ENCODE results near the gene BCL2L13.
"Not testable (repeated sequence)": the region's sequence is repeated elsewhere in the genome, so short reads cannot be mapped to it uniquely, and the experiment has no call there.

BCL2L13 gene

DNA sequence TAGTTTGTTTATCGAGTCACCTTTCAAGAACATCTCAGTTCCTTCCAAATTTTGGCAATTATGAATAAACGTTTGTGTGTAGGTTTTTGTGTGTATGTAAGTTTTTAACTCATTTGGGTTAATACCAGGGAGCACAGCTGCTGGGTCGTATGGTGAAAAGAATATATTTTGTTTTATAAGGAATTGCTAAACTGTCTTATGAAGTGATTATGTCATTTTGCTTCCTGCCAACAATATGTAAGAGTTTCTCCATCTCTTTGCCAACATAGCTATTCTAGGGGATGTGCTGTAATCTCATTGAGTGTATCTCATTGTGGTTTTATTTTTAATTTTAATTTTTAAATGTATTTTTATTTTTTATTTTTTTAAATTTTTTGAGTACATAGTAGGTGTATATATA, 27.3 kb downstream of the BCL2L13 start:
- TF ChIP-seq, protein P1, sequence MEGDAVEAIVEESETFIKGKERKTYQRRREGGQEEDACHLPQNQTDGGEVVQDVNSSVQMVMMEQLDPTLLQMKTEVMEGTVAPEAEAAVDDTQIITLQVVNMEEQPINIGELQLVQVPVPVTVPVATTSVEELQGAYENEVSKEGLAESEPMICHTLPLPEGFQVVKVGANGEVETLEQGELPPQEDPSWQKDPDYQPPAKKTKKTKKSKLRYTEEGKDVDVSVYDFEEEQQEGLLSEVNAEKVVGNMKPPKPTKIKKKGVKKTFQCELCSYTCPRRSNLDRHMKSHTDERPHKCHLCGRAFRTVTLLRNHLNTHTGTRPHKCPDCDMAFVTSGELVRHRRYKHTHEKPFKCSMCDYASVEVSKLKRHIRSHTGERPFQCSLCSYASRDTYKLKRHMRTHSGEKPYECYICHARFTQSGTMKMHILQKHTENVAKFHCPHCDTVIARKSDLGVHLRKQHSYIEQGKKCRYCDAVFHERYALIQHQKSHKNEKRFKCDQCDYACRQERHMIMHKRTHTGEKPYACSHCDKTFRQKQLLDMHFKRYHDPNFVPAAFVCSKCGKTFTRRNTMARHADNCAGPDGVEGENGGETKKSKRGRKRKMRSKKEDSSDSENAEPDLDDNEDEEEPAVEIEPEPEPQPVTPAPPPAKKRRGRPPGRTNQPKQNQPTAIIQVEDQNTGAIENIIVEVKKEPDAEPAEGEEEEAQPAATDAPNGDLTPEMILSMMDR (IDR thresholded peaks at IDR 0.05; ENCODE audit: control insufficient read depth, extremely low read depth, insufficient read depth) = no peak
- no peak overlapping the region for H3K4me3 ChIP-seq (ENCODE audit: low read depth, low read length)
- DNase-seq (ENCODE audit: low read depth) = no peak

DNA sequence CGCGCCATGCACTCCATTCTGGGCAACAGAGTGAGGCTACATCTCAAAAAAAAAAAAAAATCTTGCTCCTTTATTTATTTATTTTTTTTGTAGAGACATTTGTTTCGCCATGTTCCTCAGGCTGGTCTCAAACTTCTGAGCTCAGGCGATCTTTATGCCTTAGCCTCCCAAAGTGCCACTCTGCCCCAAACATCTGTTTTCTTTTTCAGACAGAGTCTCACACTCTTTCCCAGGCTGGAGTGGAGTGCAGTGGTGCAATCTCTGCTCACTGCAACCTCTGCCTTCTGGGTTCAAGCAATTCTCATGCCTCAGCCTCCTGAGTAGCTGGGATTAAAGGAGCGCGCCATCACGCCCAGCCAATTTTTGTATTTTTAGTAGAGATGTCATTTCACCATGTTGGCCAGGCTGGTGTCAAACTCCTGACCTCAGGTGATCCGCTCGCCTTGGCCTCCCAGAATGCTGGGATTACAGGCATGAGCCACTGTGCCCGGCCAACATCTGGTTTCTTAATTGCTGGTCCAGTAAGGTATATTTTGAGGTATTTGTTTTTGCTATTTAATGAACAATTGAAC, 33.0 kb downstream of the BCL2L13 start:
- not testable (repeated sequence) for DNase-seq (ENCODE audit: low read depth); H3K4me3 ChIP-seq (ENCODE audit: low read depth, low read length)

DNA sequence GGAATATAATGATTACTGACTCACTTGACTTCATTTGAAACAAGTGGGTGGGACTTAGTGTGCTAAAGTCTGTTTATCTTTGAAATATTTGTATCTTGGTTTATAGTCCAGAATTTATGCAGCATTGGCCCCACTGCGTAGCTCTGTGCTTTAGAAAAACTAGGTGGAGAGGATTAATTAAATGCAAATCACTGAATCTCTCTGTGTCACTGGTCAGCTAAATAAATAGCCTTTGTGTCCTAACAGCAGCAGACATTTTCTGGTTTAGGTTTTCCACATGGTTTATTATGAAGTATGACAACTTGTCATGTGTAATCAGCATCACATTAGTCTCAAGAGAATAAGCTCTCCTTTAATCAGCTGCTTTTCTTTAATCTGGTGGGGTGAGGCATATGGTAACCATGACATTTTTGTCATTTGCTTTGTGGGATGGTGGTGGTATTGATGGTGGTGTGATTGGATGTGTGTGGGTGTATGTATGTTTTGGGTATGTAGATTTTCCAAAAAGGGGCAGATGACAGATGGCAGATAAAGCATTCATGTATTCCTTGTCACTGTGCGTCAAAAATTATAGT, 33.9 kb downstream of the BCL2L13 start:
- H3K4me3 ChIP-seq (ENCODE audit: low read depth, low read length) = no peak overlapping the region
- DNase-seq (ENCODE audit: low read depth) = no peak
- TF ChIP-seq, protein P1 (IDR thresholded peaks at IDR 0.05; ENCODE audit: control insufficient read depth, extremely low read depth, insufficient read depth) = no peak

DNA sequence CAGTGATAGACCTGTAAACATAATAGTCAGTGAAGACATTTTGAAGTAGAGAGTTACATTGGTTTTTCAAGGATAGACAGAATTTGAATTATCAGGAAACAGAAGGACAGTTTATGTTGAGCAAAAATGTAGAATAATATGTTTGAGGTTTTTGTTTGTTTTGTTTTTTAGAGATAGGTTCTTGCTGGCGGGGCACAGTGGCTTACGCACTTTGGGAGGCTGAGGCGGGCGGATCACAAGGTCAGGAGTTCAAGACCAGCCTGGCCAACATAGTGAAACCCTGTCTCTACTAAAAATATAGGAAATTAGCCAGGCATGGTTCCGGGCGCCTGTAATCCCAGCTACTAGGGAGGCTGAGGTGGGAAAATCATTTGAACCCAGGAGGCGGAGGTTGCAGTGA, 35.6 kb downstream of the BCL2L13 start:
- no peak overlapping the region for H3K4me3 ChIP-seq (ENCODE audit: low read depth, low read length)
- TF ChIP-seq, protein P1 (IDR thresholded peaks at IDR 0.05; ENCODE audit: control insufficient read depth, extremely low read depth, insufficient read depth) = no peak
- no peak for DNase-seq (ENCODE audit: low read depth)

DNA sequence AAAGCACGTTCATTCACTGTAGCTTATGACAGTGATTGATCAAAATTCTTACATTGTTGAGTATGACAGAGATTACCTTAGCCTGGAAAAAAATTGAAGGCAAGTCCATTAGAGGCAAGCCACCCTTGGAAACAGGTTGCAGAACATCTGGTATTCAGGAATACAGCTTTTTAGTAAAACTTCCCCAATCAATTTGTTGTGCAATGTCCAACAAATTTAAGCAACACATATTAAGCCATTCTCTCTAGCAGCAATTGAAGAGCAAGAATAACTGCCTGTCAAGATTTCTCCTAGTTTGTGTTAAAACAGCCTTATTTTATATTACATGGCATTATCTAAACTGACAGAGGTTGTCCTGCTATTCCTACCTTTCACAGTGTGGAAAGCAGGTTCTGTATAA, 37.0 kb downstream of the BCL2L13 start:
- DNase-seq (ENCODE audit: low read depth) = no peak
- H3K4me3 ChIP-seq (ENCODE audit: low read depth, low read length) = no peak overlapping the region
- TF ChIP-seq, protein P1 (IDR thresholded peaks at IDR 0.05; ENCODE audit: control insufficient read depth, extremely low read depth, insufficient read depth) = no peak

DNA sequence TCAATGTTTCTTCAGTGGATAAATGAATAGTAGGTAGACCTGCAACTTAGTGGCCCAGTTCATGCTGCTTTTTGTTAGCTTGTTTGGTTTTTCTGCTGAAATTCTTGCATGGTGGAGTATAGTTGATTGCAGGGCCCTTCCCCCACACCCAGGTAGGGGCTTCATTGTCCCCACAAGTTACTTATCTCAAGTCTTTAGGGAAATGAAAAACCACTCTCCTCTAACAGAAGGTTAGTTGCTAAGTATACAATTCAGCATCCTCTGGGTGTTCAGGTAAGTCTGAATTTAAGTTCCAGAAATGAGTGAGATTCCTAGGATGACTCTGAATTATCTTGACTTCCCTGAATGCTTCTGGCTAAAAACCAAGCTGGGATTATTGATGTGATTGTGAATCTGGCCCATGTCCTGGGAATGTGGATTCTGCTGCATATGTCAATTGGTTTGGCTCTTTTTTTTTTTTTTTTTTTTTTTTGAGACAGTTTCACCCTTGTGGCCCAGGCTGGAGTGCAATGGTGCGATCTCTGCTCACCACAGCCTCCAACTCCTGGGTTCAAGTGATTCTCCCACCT, 40.3 kb downstream of the BCL2L13 start:
- no peak for DNase-seq (ENCODE audit: low read depth)
- TF ChIP-seq, protein P1 (IDR thresholded peaks at IDR 0.05; ENCODE audit: control insufficient read depth, extremely low read depth, insufficient read depth) = no peak
- no peak overlapping the region for H3K4me3 ChIP-seq (ENCODE audit: low read depth, low read length)

DNA sequence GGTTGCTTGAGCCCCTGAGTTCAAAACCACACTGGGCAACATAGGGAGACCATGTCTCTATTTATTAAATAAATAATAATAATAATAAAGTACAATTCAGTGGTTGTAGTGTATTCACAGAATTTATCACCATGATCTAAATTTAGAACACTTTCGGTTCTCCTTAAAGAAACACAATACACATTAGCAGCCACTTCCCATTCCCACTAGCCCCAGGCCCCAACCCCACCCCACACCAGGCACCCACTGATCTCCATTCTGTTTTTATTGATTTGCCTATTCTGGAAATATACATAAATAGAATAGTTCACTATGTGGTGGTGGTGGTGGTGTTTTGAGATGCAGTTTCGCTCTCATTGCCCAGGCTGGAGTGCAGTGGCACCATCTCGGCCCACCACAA, 45.7 kb downstream of the BCL2L13 start:
- no peak for DNase-seq (ENCODE audit: low read depth)
- no peak overlapping the region for H3K4me3 ChIP-seq (ENCODE audit: low read depth, low read length)
- TF ChIP-seq, protein P1 (IDR thresholded peaks at IDR 0.05; ENCODE audit: control insufficient read depth, extremely low read depth, insufficient read depth) = no peak

All from LNCaP clone FGC (cell line).